ENCODE measurements around the gene TMEM255B. TPM values are rescaled to one million over a fixed set of nuclear protein-coding genes. Genes with fewer than 3 reads are reported as not detected.
"Not testable (repeated sequence)": the region's sequence is repeated elsewhere in the genome, so short reads cannot be mapped to it uniquely, and the experiment has no call there.

TMEM255B gene
- polyA plus RNA-seq, 5 donors: 8.5 to 17.4 (median 13.3) TPM

DNA sequence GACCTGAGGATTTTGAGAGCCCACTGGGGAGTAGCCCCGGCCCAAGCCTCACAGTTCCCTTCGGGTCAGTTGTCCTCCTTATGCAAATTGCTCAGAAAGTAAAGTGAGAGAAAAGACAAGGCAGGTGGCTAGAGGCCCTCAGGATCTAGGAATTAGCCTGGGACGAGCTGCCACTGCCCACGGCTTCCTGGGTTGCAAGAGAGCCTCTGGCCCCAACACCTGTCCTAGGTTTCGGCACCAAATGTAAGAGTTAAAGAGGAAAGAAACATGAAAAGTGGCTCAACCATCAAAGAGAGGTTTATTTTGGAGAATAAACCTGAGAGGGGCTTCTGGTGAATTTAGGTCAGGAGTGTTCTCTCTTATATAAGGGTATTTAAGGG lies 25.6 kb downstream of the TMEM255B start:
- no peak for DNase-seq

DNA sequence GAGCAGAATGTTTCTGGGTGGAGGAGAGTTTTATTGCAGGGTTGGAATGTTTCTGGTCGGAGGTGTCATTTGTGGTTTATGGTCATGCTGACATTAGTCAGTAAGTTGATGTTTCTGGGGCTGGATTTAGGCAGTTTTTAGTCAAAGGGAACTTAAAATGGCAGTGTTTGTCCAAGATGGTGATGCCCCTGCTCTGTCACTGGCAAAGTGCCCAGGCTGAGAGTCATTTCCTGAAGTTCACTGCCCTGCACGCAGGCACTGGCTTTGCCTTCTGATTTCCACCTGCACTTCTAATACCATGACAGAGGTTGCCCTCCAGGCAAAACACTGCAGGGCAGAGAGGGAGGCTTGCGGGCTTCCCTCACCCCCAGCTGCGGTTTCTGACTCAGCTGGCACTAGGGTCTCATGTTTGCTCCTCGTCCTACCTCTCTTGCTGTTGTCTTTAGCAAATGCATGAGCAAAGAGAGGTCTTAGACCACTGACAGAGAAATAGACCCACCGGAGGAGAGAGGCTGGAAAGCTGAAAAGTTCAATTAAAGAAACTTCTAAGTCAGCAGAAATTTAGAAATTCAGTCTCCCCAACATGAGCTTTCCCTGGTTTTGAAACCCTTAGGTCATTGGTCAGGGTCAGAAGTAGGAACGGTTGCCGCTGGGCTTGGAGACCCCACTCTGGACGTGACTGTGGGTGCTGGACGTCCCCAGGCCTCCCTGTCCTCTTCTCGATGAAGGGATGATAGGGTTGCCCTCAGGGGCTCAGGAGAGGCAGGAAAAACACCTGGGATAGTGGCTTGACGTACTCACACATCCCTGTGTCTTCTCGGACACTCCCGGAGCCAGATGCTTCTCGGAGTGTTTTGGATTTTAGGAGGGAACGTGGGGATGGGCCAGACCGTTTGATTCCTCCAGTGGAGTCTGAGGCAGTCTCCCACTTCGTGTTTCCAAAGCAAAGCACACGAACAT lies 26.3 kb downstream of the TMEM255B start:
- no peak for DNase-seq

DNA sequence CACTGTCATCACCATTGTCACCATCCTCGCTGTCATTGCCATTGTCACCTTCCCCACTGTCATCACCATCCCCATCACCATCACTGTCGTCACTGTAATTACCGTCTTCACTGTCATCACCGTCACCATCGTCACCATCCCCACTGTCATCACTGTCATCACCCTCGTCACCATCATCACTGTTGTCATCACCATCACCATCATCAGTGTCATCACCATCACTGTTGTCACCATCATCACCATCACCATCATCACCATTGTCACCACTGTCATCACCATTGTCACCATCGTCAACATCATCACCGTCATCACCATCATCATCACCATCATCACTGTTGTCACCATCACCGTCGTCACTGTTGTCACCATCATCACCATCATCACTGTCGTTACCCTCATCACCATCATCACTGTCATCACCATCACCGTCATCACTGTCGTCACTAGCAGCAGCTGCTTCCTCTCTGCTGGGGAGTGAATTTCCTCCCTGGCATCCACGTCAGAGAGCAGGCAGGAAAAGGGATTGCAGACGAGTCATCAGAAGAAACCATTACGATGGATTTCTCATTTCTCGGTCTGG lies 27.3 kb downstream of the TMEM255B start:
- DNase-seq: no peak

DNA sequence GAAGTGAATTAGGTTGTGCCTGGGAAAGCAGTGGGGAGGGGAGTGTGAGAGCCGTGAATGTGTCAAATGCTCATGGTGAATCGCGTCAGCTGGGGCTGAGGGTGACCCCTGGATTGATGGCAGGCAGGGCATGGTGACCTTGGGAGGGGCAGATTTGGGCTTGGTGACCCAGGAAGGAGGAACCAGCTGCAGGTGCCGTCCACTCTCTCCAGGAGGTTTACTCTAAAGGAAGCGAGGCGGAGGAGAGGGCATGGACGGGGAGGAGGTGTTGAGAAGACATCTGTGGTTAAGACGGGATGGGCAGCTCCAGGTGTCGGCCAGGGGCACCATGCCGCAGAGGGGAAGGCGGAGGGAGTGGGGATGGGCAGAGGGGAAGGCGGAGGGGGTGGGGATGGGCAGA lies 28.7 kb downstream of the TMEM255B start:
- no peak for DNase-seq

DNA sequence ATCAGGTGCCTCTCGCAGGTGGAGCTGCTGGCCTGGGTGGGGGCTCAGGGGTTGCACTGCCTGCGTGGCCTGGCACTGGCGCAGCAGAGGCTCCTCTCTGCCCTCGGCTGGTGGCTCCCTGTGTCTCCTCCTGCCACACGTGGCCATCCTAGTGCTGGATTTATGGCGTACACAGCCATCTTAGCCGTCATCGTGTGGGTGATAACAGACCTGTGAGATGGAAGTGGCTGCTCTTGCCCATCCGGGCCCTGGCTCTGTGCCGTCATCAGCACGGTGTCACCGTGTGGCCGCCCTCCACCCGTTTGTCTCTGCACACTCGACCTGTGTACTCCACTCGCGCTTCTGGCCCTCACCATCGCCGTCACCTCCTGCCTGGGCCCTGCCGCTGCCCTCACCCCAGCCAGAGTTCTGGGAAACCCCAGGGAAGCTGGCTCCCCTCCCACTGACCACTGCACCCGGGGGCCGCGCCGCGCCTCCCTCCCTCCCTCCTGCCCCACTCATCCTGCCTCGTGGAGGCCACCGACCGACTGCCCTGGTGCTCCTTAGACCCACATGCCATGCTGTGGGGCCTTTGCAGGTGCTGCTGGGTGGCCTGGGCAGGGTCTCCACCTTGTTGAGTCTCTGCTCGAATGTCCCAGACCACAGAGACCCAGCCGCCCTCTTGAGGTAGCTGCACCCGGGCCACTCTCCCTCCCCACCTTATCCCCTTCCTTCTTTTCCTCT lies 29.5 kb downstream of the TMEM255B start:
- no peak for DNase-seq

DNA sequence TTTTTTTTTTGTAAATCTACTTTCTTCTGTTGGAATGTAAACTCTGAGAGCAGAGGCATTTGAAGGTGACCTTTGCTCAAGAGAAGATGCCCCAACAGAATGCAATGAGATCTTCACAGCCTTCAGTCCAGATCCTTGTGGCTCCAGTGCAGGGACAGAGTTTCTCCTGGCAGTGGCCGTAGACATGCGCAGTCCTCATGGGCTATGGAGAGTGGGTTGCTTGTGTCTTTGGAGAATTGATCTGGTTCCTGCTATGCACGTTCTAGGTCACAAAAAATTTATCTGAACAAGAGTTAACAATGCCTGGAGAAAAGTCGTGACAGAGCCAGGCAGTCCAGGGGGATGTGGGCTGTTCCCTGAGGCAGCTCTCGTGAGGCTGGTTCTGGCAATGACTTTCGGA lies 30.1 kb downstream of the TMEM255B start:
- DNase-seq: no peak

DNA sequence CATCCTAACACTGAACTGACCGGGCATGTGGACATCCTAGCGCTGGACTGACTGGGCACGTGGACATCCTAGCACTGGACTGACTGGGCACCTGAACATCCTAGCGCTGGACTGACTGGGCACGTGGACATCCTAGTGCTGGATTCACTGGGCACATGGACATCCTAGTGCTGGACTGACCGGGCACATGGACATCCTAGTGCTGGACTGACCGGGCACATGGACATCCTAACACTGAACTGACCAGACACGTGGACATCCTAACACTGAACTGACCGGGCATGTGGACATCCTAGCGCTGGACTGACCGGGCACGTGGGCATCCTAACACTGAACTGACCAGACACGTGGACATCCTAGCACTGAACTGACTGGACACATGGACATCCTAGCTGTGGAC lies 30.9 kb downstream of the TMEM255B start:
- not testable (repeated sequence) for DNase-seq

DNA sequence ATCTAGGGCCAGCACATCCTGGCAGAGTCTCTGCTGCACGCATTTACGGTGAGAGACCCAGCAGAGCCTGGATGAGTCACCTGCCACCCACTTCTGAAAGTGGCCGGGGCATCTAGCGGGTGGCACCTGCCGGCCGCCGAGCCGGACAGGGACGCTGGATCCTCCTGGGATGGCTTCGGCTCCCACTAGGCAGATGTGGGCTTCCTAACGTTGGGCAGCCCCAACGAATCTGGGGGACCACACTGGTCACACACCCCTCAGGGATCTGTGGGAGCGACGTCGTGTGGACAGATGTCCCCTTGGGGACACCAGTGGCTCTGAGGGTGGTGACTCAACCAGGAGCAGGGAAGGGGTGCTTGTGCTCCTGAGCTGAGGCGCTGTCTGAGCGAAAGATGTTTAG lies 32.2 kb downstream of the TMEM255B start:
- DNase-seq: no peak

DNA sequence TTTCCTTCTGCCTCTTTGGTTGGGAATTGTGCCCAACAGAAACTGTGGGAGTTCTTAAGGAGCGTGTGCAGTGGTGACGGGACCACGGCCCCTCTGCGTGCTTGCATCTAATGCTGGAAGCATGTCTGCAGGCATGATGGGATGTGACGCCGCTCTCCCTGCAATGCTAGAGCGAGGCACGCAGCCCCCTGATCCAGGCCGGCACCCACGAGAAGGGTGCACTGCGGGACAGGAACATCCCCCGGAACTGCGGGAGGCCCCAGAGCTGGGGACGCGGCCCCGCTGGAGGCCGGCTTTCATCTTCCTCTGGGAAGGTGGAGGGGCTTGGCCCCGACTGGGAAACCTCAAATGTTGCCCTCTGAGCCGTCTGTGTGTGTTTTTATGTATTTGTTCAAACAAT lies 32.7 kb downstream of the TMEM255B start:
- DNase-seq: no peak

DNA sequence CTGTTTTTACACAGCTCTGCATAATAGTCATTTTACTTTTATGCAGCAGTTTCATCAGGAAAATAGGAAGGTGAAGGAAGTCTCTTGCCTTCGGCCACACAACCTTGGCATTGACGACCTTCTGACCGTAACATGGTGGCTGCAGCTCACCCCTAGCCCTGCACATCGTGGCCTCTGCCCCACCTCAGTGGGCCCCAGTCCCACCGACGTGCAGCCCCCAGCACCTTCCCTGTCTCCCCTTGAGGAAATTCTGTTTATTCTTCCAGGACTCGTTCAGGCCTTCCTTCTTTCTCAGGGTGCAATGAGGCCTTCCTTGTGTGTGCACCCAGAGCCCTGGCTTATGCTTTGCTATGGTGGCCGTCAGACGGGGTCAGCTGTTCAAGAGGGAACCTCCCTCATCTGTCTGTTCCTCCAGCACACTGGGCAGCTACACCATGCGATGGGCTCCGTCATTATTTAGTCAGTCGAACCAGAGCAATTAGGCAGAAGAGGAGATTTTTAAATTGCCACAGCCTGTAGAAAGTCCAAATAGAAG lies 33.3 kb downstream of the TMEM255B start:
- no peak for DNase-seq

DNA sequence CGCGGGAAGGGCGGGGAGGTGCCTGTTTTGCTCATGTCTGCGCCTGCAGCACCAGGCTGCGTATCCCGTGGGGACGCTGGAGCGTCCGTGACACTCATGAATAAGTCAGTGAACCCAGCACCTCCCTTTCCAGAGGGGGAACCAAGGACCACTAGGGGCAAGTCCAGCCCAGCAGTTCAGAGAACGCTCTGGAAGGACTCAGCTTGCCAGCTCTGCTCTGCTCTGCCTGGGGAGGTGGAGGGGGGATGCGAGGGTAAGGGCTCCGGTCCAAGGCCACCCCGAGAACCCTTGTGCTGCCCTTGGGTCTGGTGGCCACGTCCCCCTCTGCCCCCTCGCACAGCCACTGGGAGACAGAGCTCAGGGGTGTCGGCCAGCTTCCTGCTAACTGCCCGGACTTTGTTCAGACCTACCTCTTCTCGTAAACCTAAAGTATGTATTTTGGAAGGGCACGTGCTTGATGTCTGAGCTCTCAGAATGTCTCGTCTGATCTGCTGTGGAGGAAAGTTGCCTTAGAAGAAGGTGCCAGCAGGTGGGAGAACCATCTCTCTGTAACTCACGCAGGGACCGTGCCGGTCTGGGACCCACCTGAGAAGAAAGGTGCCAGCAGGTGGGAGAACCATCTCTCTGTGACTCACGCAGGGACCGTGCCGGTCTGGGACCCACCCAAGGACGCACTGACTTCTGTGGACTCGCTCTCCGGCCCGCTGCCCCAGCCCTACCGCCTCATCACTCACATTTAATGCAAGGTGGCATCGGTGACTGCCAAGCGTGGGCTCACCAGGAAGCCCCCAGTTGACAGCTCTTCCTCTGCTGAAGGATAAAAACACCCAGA lies 34.1 kb downstream of the TMEM255B start:
- no peak for DNase-seq

DNA sequence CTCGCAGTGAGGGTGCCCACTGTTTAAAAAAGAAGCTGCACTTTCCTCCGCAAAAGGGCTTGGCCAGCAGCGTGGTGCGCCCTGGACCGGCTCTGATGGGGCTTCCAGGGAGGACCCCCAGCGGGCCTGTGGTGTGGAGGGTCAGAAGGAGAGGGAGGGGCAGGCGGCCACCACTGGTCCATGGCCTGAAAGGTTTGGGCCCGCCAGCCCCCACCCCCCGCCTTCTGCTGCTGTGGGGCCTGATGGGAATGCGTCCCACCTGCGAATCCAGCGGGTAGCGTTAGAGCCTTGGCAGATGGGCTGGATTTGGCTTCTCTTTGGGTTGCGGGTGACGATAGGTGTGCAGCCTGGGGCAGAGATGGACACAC lies 34.7 kb downstream of the TMEM255B start:
- DNase-seq: no peak

GRCh38 chr13:113794086-113794485 lies 35.1 kb downstream of the TMEM255B start:
- no peak for DNase-seq

DNA sequence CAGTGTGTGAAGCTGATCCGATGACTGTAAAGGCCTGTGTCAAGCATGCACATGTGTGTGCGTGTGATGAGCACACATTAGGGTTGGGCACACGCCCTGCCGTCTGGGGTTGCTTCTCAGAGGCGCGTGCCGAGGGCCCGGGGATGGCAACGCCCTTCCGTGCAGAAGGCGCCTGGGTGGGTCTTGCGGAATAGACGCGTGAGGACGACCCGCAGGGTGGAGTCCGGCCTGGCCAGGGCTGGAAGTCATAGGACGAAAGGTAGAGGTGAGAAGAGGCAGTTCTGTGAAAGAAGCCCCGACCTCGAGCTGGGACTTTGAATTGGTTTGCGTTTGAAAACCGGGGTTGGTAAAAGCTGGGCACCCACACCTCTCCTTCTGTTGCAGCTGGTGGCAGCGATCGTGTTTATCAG lies 35.7 kb downstream of the TMEM255B start:
- DNase-seq: no peak

GRCh38 chr13:113795362-113795761 lies 36.3 kb downstream of the TMEM255B start:
- DNase-seq: not testable (repeated sequence)

DNA sequence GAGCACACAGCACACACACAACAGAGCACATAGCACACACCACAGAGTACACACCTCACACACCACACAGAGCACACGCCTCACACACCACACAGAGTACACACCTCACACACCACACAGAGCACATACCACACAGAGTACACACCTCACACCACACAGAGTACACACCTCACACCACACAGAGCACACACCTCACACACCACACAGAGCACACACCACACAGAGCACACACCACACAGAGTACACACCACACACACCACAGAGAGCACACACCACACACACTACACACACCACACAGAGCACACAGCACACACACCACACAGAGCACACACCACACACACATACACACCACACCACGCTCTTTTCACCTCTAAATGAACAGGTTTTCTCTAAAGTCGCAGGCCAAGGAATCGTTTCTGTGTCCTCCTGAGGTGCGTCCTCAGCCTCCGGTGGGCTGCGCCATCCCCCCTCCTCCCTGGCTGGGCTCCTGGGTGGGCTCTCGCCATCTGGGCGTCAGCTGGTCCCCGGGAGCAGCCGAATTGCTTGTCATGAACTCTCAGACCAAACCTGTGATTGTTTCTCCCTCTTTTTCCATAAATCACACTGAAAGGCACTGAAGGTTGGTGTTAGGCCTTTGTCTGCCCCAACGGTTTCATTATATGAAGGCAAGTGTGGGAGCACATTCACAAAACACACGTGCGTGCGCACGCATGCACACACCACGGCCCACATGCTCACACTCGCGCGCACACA lies 37.4 kb downstream of the TMEM255B start:
- no peak for DNase-seq

DNA sequence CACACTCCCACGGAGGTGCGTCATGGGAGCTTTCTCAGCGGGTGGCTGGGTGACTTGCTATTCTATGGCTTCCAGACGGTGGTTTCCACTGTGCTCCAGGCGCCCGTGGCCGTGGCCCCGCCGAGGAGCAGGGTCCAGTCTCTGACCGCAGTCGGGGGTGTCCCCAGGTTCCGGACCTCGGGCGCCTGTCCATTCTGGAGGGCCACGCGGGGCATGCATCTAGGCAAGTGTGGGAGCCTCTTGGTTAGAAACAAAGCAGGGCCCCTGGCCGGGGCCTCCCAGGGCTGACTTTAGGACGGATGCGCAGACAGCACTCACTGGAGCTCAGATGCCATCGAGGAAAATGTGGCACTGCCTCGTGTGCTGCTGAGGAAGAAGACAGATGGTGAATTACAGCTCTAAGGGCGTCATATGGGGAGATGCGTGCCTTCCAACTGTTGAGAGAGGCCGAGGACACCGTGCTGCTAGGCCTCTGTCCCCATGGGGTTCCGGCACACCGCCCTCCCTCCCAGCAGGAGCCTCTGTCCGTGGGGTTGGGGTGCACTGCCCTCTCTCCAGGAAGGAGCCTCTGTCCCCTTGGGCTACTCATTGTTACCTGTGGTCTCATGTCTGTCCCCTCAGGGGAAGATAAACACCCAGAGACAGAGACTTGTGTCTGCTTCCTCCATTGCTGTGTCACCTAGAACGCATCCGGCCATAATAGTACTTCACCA lies 38.1 kb downstream of the TMEM255B start:
- DNase-seq: no peak

DNA sequence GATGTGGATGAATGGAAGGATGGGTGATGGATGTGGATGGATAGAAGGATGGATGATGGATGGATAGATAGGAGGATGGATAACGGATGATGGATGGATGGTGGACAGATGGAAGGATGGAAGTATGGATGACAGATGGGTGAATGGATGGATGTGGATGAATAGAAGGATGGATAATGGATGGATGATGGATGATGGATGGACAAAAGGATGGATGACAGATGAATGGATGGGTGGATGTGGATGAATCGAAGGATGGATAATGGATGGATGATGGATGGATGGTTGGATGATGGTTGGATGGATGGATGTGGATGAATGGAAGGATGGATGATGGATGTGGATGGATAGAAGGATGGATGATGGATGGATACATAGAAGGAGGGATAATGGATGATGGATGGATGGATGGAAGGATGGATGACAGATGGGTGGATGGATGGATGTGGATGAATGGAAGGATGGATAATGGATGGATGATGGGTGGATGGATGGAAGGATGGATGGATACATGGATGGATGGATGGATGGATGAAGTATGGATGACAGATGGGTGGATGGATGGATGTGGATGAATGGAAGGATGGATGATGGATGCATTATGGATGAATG lies 39.3 kb downstream of the TMEM255B start:
- no peak for DNase-seq

DNA sequence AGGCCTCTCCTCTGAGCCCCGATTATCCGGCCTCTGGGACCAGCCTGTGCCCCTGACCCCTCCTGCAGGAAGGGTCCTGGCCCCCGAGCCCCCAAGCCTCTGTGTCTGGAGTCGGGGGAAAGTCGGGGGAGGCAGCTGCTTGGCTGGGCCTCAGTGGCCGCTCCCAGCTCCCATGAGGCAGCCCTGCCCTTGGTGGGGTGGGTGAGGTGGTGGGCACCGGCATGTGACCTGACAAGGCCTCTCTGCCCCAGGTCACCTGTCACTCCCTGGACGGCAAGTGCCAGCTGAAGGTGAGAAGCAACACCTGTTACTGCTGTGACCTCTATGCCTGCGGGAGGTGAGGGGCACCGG lies 41.5 kb downstream of the TMEM255B start:
- DNase-seq: no peak
